Epithelial cell of umbilical artery (primary cell): ENCODE data around the gene SFXN4. TPM values are rescaled to one million over a fixed set of nuclear protein-coding genes. Genes with fewer than 3 reads are reported as not detected.

ENCODE experiments used
- total RNA-seq: library from RNA; depleted of rRNA; stranded (reverse); fragments of >200 nt; gene quantifications from 2 replicates; pipeline ENCODE4 v1.2.3, GENCODE V29; 2014

SFXN4 gene, protein sequence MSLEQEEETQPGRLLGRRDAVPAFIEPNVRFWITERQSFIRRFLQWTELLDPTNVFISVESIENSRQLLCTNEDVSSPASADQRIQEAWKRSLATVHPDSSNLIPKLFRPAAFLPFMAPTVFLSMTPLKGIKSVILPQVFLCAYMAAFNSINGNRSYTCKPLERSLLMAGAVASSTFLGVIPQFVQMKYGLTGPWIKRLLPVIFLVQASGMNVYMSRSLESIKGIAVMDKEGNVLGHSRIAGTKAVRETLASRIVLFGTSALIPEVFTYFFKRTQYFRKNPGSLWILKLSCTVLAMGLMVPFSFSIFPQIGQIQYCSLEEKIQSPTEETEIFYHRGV
- 18.8 and 19.5 TPM in 2 replicates for total RNA-seq

DNA sequence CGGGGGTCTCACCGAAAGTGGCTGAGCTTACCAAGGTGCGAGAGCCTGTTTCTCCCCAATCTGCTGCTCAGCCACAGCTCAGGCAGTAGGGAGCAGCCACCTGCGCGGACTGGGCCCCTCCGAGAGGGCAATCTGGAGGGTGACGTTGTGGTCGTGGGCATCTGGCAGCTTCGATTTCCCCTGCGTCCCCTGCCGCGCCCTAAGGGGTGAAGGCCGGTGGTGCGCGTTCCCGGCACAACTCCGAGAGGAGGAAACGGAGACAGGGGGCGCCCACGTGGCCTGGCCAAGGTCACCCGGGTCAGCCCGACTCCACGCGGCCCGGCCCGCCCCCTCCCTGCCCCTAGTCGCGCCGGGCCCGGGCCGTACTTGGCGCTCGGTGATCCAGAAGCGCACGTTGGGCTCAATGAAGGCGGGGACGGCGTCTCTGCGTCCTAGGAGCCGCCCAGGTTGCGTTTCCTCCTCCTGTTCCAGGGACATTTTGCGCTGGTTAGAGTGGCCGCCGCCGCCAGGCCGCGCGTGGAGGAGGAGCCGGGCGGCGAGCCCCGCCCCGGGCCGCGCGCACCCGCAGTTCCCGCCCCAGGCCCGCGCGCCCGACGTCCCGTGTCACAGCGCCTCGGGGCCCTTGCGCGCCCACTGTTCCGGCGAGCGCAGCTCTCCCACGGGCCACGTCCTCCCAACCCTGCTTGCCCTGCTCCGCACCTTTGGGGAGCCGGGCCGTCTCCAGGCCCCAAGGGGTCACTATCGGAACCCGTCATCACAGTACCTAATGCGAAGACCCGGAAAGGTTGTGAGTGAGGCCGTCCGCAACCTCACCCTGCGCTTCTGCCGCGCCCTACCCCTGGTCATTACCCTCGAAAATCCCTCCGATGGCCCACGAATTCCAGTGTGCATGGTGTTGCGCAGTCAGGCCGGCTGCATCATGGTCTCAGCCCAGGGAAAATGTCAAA, at the start of gene SFXN4:
SFXN4 (minus strand) TSS at position 544 of the 947 bp plus-strand sequence; CDS start at position 477, 67 bp downstream.

DNA sequence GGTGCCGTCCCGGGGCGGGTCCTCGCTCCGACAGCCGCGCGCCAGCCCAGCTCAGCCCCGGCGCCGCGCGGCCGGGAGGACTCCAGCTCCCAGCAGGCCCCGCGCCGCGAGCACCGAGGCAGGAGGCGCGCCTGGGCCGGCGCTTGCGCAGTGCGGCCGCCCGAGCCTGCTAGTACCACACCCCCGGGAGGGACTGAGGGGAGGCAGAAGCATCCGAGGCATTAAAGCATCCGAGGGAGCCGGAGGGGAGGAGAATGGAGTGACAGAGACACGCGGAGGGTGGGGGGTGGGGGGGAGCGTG, 41.8 kb upstream of the SFXN4 start, which contains the start of gene GRK5:
GRK5 (plus strand) TSS at position 206 of the 301 bp plus-strand sequence. CDS start 347 bp downstream, outside the sequence.

DNA sequence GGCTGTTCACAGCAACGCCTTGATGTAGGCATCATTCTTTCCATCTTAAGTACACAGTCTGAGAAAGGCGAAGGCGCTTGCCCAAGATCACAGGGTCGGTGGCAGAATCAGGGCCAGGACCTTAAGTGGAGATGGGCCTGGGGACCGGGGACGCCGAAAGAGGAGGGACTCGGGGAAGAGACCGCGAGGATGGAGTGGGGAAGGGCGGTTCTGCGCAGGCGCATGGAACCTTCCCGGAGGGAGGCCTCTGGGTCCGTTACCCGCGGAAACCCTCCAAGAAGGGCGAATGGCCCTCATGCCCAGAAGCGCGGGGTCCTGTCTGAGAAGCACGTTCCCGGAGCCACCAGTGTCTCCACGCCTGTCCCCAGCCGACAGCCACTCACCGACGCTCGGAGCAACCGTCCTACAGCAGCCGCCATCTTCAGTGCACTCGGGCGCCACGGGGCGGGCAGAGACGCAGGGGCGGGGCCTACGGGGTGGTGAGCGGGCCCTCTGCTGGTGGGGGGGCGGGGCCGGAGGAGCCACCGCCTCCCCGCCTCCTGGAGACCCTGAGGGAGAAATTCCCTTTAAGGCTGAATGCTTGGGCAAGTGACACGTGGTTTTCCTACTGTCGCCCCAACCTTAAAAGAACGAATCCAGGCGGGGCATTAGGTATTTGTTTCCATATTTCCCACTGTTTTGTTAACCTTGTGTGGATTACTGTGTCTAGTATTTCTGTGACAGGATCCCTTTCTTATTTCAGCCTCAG, 13.0 kb upstream of the SFXN4 start, which contains the start of gene PRDX3:
PRDX3 (minus strand) TSS at position 441 of the 748 bp plus-strand sequence; CDS start at position 419, 22 bp downstream.

DNA sequence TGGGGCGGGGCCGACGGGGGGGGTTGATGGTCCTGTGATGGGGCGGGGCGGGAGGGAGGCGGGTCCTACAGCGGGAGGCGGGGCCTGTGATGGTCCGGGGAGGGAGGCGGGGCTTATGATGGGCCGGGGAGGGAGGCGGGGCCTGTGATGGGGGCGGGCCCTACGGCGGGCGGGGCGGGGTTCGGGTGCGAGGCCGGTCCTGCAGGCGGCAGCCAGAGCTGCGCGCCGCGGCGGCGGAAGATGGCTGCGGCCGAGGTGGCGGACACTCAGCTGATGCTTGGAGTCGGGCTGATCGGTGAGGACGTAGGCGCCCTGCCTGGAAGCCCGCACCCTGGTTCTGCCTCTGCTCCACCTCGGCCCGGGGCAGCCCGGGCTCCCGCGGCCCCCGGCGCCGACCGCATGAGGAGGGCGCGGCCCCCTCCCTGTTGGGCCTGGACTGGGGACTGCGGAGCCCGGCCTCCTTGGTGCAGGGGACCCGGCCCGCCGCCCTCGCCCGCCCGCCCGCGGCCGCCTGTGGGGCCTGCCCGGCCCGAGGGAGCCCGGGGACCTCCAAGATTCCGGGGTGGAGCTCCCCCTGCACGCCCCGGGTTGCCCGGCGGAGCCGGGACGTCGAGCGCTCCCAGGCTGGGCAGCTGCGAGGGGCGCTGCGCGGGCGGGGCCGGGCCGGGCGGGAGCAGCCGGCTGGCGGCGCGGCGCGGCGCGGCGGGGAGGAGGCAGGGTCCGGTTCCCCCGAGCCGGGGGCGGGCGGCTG, 61.4 kb downstream of the SFXN4 start, which contains the start of gene DENND10:
DENND10 (plus strand) TSS at position 211 of the 751 bp plus-strand sequence; CDS start at position 241, 30 bp downstream.

Other genes with a start within 250 kb of the SFXN4 start
- gene NANOS1, start 136.0 kb downstream of the SFXN4 start, total RNA-seq, result 0.61 and 2.3 TPM in 2 replicates
- 114 and 117 TPM in 2 replicates for gene EIF3A, start 84.9 kb downstream of the SFXN4 start, total RNA-seq
- gene DENND10, start 61.6 kb downstream of the SFXN4 start, total RNA-seq, result 53.8 and 54.6 TPM in 2 replicates
- gene PRDX3, start 13.1 kb upstream of the SFXN4 start, total RNA-seq, result 214 and 241 TPM in 2 replicates
- 22.1 and 26.3 TPM in 2 replicates for gene GRK5, start 41.9 kb upstream of the SFXN4 start, total RNA-seq